GM10248 (cell line): ENCODE data around the gene PIK3R1.

Experiments used
- CTCF ChIA-PET: fragments of 300-600 bp; sonication (Branson Sonifier 250); formaldehyde crosslinking; extraction: SDS; loops from one replicate; lab custom pipeline; 2021; ENCODE audit warnings: antibody characterized with exemption; lab: Yijun Ruan, JAX
- POLR2A ChIA-PET: fragments of 350-650 bp; sonication (Branson Sonifier 250); formaldehyde crosslinking; extraction: SDS; loops from one replicate; lab custom pipeline; 2020; ENCODE audit warnings: antibody characterized with exemption; lab: Yijun Ruan, JAX
- DNase-seq: peaks from one replicate; pipeline ENCODE4 v3.0.0; 2012; ENCODE audit errors: extremely low spot score
- TF ChIP-seq, protein P1 (sequence below): IDR thresholded peaks from 2 replicates; pipeline ENCODE4 v1.5.1; 2012; ENCODE audit warnings: mild to moderate bottlenecking, low read depth; ENCODE audit errors: extremely low read depth, missing control alignments, control extremely low read depth

Gene PIK3R1

DNA sequence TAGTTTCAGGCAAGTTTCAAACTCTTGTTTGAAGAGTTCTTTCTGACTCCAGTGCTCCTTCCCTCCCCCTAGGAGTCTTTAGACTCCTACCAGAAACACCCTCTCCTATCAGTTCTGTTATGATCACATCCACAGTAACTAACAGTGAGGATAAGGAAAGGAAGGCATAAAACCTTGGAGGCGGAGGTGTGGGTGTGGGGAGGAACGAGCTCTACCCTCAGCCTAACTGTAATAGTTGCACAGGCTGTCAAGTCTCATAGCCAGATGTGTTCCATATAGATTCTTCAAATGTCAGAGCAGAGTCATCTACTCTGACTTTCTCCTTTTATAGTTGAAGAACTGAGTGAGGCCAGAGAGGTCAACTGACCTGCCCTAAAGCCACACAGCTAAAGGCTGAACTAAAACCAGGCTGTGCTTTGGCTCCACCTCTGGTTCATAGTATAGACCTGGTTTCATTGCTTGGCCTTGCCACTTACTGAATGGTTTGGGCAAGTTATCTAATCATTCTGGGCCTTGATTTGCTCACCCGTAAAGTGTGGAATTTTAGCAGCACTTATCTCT, 34.4 kb upstream of the PIK3R1 start:
- ChIA-PET POLR2A (no interaction called here), CTCF (no interaction called here)
- no peak for DNase-seq
- TF ChIP-seq, protein P1, sequence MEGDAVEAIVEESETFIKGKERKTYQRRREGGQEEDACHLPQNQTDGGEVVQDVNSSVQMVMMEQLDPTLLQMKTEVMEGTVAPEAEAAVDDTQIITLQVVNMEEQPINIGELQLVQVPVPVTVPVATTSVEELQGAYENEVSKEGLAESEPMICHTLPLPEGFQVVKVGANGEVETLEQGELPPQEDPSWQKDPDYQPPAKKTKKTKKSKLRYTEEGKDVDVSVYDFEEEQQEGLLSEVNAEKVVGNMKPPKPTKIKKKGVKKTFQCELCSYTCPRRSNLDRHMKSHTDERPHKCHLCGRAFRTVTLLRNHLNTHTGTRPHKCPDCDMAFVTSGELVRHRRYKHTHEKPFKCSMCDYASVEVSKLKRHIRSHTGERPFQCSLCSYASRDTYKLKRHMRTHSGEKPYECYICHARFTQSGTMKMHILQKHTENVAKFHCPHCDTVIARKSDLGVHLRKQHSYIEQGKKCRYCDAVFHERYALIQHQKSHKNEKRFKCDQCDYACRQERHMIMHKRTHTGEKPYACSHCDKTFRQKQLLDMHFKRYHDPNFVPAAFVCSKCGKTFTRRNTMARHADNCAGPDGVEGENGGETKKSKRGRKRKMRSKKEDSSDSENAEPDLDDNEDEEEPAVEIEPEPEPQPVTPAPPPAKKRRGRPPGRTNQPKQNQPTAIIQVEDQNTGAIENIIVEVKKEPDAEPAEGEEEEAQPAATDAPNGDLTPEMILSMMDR = no peak

DNA sequence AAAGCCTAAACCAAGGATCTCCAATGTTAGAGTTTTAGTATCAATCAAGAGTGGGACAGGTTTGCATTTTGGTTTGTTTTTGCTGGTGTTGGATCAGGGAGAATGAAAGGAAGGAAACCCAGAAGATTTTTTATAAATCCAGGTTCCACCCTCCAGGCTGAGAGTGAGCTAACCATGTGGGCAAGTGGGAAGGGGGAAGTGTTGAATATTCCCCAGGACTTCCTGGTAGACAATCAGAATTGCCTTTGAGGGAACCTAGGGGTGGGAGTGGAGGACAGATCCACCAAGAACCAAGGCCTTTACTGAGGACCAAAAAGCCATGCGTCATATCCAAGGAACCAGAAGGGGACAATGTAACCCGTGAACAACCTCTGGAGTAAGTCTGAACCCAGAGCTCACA, 33.5 kb upstream of the PIK3R1 start:
- DNase-seq = no peak
- TF ChIP-seq, protein P1 = no peak
- ChIA-PET CTCF (interaction anchor here (1.7 kb wide), 1 partner anchor 33 kb away, joined by 4 read pairs; the partner anchor contains the start of gene PIK3R1), POLR2A (no interaction called here)

DNA sequence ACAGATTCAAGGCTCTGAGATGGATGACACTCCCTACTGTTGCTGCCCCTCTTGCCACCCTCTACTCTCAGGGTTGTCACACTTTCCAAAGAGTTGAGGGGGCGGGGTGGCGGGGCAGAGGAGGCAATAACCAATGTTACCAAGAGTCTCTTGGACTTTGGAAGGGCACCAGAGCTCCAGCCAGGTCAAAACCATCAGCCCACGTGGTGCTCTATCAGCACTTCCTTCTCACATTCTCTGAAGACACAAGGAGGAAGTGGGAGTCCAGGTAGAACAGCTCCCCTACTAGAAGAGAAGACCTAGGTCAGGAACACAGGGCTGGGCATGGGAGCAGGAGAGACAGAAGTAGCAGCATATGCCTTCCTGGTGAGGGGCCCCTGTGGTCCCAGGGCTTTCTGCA, 33.0 kb upstream of the PIK3R1 start:
- TF ChIP-seq, protein P1 = no peak
- ChIA-PET CTCF (interaction anchor here (1.7 kb wide), 1 partner anchor 33 kb away, joined by 4 read pairs; the partner anchor contains the start of gene PIK3R1), POLR2A (no interaction called here)
- peak; percentile 35 for DNase-seq

DNA sequence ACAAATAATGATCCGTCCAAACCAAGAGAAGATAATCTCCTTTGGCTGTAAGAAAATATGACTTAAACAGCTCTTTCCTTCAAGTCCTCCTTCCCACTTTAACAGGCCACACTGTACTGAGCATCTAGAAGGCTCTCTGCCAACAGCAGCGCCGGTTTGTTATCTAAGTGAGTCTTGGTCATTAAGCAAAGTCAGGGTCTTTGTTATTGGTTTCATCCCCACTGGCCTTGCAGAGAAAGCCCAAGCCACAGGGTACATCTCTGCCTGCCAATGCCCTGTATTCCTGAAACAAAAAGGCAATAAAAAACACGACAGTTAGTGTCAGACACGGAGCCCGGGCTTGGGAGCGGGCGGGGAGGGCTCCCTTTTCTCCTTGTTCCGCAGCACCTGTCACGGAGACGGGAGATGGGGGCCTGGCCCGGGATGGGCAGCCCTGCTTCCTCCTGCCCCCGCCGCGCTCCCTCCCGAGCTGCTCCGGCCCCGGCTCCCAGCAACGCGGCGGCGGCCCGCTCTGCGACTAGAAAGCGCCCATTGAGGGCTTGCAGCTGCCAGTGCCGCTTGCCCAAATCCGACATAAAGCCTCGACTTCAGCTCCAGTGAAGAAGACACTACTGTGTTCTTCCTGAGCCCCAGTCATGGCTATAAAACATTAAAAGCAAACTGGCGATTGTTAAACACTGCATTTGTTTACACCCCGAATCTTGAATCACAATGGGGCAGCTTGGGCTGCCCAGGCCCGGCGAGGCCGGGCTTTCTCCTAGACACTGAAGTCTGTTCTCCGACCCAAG, 28.1 kb upstream of the PIK3R1 start:
- POLR2A ChIA-PET = no interaction called here
- DNase-seq = no peak
- CTCF ChIA-PET = no interaction called here
- TF ChIP-seq, protein P1 = no peak

DNA sequence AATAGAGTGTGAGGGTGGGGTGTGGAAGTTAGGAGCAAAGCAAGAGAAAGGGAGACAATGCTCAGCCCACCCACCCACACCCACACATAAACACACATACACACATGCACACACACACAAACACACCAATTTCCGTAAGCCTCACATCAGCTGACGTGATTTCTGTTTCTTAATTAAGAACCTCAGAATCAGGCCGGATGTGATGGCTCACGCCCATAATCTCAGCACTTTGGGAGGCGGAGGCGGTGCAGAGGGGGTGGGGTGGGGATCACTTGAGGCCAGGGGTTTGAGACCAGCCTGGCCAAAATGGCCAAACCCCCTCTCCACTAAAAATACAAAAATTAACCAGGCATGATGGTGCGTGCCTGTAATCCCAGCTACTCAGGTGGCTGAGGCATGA, 26.4 kb upstream of the PIK3R1 start:
- POLR2A ChIA-PET = no interaction called here
- TF ChIP-seq, protein P1 = no peak
- CTCF ChIA-PET = interaction anchor here (1.4 kb wide), 1 partner anchor 15 kb away, joined by 3 read pairs; no protein-coding TSS in a partner anchor
- no peak for DNase-seq

DNA sequence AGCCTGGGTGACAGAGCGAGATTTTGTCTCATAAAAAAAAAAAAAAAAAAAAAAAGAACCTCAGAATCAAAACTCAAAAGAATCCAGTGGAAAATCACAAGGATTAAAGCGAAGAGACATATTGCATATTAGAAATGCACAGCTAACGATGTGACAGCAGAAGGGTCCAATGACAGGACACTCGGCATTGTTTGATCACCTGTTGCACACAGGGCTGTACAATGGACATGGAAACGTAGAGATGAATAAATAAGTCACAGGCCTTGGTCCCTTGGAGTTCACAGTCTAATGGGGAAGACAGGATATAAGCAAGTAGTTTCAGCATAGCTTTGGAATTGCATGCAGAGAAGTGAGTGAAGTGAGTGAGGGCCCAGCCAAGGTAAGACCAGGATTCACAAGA, 25.9 kb upstream of the PIK3R1 start:
- ChIA-PET CTCF (interaction anchor here (1.4 kb wide), 1 partner anchor 15 kb away, joined by 3 read pairs; no protein-coding TSS in a partner anchor), POLR2A (no interaction called here)
- TF ChIP-seq, protein P1 = no peak
- no peak for DNase-seq
